Skeletal muscle tissue (tissue), 4 donors: Measurements from ENCODE around the gene GRID2IP. TPM values are rescaled to one million over a fixed set of nuclear protein-coding genes. Genes with fewer than 3 reads are reported as not detected.

Experiments used
- H3K27ac ChIP-seq: one replicate; pipeline ENCODE4 v1.7.0; 2013; ENCODE audit warnings: mild to moderate bottlenecking, low read depth, low read length, inconsistent platforms
- H3K27me3 ChIP-seq, 3 donors: one replicate each; pipeline ENCODE4 v1.7.0; 2013; ENCODE audit warnings: low read length in 3 of 3; ENCODE audit not compliant: control insufficient read depth in 3 of 3, insufficient read depth in 3 of 3
- H3K36me3 ChIP-seq, 3 donors: one replicate each; pipeline ENCODE4 v1.7.0; 2013; ENCODE audit warnings: low read length in 3 of 3; ENCODE audit not compliant: control insufficient read depth in 3 of 3, insufficient read depth in 3 of 3
- H3K4me1 ChIP-seq, 3 donors: one replicate each; pipeline ENCODE4 v1.7.0; 2013; ENCODE audit warnings: low read length in 3 of 3, mild to moderate bottlenecking in 3 of 3; ENCODE audit not compliant: control insufficient read depth in 3 of 3, insufficient read depth in 3 of 3
- H3K4me3 ChIP-seq, 3 donors: one replicate each; pipeline ENCODE4 v1.7.0; 2013; ENCODE audit warnings: low read length in 3 of 3
- H3K9ac ChIP-seq, 3 donors: one replicate each; pipeline ENCODE4 v1.7.0; 2013; ENCODE audit warnings: low read length in 3 of 3, mild to moderate bottlenecking in 3 of 3, moderate library complexity in 2 of 3, low read depth in 1 of 3
- H3K9me3 ChIP-seq, 3 donors: one replicate each; pipeline ENCODE4 v1.7.0; 2013; ENCODE audit warnings: low read length in 3 of 3; ENCODE audit not compliant: control insufficient read depth in 3 of 3
- total RNA-seq: library from RNA; depleted of rRNA; stranded (reverse); fragments of >200 nt; gene quantifications from one replicate; pipeline ENCODE4 v1.2.3, GENCODE V29; 2014
- donor health status: Osteomylitis.

GRID2IP gene
- total RNA-seq, 1 donor from 2014 or later: not detected

DNA sequence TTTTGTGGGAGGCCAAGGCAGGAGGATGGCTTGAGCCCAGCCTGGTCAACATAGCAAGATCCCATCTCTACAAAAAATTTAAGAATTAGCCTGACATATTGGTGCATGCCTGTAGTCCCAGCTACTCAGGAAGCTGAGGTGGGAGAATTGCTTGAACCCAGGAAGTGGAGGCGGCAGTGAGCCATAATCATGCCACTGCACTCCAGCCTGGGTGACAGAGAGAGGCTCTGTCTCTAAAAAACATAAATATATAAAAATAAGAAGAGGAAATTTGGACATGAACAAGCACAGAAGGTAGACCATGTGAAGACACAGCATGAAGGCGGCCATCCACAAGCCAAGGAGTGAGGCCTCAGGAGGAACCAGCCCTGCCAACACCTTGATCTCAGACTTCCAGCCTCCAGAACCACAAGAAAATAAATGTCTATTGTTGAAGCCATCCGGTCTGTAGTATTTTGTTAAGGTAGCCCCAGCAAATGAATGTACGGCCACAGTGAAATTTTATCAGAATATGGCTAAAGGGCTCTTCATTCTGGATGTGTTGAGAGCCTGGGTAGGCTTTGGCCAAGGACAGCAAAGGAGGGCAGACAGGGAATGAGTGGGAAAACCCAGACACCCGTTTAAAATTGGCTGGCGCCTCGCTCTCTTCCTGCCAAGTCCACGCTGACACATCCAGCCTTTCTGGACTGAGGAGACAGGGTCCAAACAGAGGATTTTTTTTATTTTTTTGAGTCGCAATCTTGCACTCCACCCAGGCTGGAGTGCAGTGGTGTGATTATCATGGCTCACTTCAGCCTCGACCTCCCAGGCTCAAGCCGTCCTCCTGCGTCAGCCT lies 12.9 kb upstream of the GRID2IP start:
- Histone ChIP-seq H3K4me1 (no peaks in the 10 kb centered on the region), H3K9me3 (no peaks in the 10 kb centered on the region), H3K36me3 (no peaks in the 10 kb centered on the region), H3K9ac (no peak overlapping the region), H3K27ac (no peak overlapping the region), H3K4me3 (no peak overlapping the region), H3K27me3 (peaks cover 0 to 5% (median 3%) of the 10 kb centered on the region in 3 donors)

DNA sequence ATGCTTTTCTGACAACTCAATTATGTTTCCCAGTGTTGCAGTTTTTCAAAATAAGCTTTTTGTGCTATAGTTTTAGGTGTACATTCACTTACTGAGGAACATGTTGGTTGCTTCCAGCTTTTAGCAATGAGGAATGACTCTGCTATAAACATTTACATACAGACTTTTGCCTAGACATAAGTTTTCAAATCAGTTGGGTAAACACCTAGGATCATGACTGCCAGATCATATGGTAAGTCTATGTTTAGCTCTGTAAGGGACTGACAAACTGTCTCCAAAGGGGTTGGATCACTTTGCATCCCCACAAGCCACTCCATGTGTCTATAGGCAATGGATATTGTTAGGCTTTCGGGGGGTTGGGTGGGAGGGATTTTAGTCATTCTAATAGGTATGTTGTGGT lies 10.8 kb upstream of the GRID2IP start:
- Histone ChIP-seq H3K4me1 (no peaks in the 10 kb centered on the region), H3K36me3 (no peaks in the 10 kb centered on the region), H3K27ac (no peak overlapping the region), H3K9me3 (no peaks in the 10 kb centered on the region), H3K27me3 (peaks cover 0 to 5% (median 3%) of the 10 kb centered on the region in 3 donors), H3K4me3 (no peak overlapping the region), H3K9ac (no peak overlapping the region)

DNA sequence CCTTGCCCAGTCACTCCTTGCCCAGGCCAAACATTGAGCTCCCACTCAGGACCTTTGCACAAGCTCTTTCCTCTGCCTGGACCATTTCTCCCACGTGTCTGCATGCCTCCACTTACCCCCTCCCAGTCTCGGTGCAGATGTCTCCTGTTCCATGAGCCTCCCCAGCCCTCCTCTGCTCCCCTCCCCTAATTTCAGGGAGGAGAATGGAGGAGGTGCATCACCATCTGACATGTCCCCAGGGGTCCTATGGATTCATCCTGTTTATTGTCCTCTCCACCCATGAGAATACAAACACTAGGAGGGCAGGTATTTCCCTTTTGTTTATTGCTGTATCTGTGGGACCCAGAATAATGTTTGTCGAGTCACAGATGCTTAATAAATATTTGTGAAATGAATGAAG lies 8.6 kb upstream of the GRID2IP start:
- Histone ChIP-seq H3K4me1 (no peaks in the 10 kb centered on the region), H3K27me3 (peaks cover 0 to 5% (median 3%) of the 10 kb centered on the region in 3 donors), H3K9me3 (no peaks in the 10 kb centered on the region), H3K9ac (no peak overlapping the region), H3K27ac (no peak overlapping the region), H3K36me3 (no peaks in the 10 kb centered on the region), H3K4me3 (no peak overlapping the region)

DNA sequence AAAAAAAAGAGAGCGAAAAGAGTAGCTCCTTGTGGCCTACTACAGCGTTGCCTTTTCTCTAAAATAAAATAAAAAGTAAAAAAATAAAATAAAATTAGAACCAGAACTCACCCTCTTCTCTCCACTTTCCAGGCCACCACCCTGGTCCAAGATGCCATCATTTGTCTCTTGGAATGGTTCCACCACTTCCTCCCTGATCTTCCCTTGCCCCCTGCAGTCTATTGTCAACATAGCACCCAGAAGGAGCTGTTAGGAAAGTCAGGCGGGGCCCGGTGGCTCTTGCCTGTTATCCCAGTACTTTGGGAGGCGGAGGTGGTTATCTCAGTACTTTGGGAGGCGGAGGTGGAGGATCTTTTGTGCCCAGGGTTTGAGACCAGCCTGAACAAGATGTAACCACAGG lies 7.6 kb upstream of the GRID2IP start:
- Histone ChIP-seq H3K4me3 (no peak overlapping the region), H3K4me1 (no peaks in the 10 kb centered on the region), H3K9me3 (no peaks in the 10 kb centered on the region), H3K9ac (no peak overlapping the region), H3K36me3 (no peaks in the 10 kb centered on the region), H3K27ac (no peak overlapping the region), H3K27me3 (peaks cover 0 to 3% (median 2%) of the 10 kb centered on the region in 3 donors)

DNA sequence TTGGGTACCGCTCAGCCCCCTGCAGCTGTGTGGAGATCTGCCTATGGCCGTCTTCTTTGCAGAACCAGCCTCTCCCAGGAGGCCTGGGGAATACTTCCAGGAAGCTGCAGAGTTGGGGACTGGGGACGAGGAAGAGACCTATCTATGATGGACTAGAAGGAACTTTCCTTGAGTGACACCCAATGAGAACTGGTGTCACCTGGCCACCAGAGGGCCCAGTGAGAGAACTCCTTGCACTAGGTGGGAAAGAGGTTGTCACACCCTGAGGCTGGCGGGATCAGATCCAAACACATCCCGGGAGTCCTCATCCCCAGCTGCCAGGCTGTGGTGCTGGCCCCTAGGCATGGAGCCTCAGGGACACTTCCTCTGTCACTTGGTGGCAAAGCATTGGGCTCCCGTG lies 4.9 kb upstream of the GRID2IP start:
- Histone ChIP-seq H3K27ac (no peak overlapping the region), H3K27me3 (peaks cover 0 to 7% (median 2%) of the 10 kb centered on the region in 3 donors), H3K9me3 (no peaks in the 10 kb centered on the region), H3K36me3 (no peaks in the 10 kb centered on the region), H3K4me3 (no peak overlapping the region), H3K4me1 (no peaks in the 10 kb centered on the region), H3K9ac (no peak overlapping the region)

DNA sequence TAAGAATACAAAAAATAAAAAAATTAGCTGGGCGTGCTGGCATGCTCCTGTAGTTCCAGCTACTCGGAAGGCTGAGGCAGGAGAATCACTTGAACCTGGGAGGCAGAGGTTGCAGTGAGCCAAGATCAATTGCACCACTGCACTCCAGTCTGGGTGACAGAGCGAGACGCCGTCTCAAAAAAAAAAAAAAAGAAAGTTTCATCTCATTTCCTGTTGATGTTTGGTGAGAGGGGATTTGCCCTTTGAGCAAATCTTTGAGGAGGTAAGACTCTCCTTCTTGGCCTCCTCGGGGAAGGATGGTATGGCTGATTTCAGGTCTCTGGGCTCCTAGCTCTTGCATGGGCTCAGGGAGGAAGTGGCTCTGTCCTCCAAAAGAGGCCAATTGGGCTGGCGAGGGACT lies 3.6 kb upstream of the GRID2IP start:
- Histone ChIP-seq H3K27ac (no peak overlapping the region), H3K9me3 (no peaks in the 10 kb centered on the region), H3K4me3 (no peak overlapping the region), H3K4me1 (no peaks in the 10 kb centered on the region), H3K9ac (no peak overlapping the region), H3K27me3 (peaks cover 0 to 5% (median 2%) of the 10 kb centered on the region in 3 donors), H3K36me3 (no peaks in the 10 kb centered on the region)

DNA sequence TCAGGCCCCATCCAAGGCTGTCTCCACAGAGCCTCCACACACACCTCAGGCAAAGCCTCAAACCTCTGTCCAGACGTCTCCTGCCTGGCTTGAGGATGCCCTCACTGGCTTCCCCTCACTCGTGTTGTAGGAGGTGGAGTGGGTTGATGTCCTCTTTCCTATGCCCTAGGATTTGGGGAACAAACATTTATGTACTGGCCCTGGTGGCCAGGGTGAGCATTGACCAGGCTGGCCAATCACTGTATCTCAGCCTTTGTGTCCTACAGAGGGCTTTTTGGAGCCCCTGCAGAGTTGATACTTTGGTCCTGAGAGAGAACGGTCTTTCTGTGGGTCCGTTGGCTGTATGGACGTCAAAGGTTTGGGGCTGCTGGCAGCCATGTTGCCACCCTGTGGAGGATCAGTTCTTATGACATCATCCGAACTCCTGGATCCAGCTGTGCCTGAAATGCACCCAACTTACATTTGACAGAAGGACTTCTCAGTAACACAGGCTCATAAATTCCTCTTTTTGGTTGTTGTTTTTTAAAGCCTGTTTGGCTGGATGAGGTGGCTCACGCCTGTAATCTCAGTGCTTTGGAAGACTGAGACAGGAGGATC lies 2.3 kb upstream of the GRID2IP start:
- H3K36me3 ChIP-seq: no peaks in the 10 kb centered on the region
- H3K27ac ChIP-seq: no peak overlapping the region
- H3K4me3 ChIP-seq: no peak overlapping the region
- no peaks in the 10 kb centered on the region for H3K9me3 ChIP-seq
- no peak overlapping the region for H3K9ac ChIP-seq
- H3K27me3 ChIP-seq: peaks cover 0 to 4% (median 0%) of the 10 kb centered on the region in 3 donors
- H3K4me1 ChIP-seq: no peaks in the 10 kb centered on the region

DNA sequence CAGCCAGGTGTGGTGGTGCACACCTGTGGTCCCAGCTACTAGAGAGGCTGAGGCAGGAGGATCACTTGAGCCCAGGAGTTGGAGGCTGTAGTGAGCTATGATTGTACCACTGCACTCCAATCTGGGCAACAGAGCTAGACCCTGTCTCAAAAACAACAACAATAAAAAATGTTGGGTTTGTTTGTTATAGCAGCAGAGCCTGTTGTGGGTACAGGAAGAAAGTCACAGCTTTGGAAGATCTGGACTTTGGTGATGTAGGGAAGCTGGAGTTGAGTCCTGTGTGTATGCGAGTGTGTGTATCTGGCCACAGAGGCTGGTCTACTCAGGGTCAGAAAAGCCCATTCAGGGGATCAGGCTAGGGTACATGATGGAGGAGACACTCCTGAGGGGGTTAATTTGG lies 3.9 kb downstream of the GRID2IP start:
- no peaks in the 10 kb centered on the region for H3K4me1 ChIP-seq
- no peak overlapping the region for H3K9ac ChIP-seq
- no peaks in the 10 kb centered on the region for H3K9me3 ChIP-seq
- no peak overlapping the region for H3K4me3 ChIP-seq
- no peaks in the 10 kb centered on the region for H3K36me3 ChIP-seq
- H3K27me3 ChIP-seq: peaks cover 0 to 6% (median 5%) of the 10 kb centered on the region in 3 donors
- no peak overlapping the region for H3K27ac ChIP-seq

DNA sequence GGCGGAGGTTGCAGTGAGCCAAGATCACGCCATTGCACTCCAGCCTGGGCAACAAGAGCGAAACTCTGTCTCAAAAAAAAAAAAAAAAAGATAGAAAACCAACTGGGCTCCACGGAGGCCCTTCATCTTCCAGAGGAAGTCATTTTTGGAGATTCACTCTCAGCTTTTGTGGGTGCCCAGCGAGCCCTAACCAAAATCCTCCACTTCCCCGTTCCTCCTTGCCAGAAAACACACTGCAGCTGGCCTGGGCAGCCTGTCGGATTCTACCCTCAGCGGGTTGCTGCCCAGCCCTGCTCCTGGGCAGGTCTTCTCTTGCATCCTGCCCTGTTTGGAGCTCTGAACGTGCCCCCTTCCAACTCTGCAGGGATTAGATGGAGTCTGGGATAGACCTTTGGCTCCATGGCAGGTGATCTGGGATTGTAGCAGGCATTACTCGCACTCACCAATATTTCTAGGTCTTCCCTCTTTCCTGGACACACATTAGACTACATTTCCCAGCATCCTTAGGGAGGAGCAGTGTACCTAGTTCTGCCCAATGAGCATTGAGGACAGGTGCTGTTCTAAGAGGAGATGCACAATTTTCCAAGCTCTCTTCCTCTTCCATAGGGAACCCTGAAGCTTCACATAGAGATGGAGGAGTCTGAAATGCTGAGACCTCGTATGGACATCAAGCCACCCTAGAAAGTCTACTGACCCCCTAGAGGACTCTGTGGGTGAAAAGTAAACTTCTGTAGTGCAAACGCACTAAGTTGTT lies 4.6 kb downstream of the GRID2IP start:
- no peaks in the 10 kb centered on the region for H3K4me1 ChIP-seq
- H3K27ac ChIP-seq: no peak overlapping the region
- no peak overlapping the region for H3K4me3 ChIP-seq
- H3K9me3 ChIP-seq: no peaks in the 10 kb centered on the region
- H3K27me3 ChIP-seq: peaks cover 0 to 6% (median 5%) of the 10 kb centered on the region in 3 donors
- H3K9ac ChIP-seq: no peak overlapping the region
- H3K36me3 ChIP-seq: no peaks in the 10 kb centered on the region
